Stimulated activated memory B cell treated with anti-CD40 and anti-IgM and Interleukin-4, amounts not matched to agents 10 μg/mL and 1 μg/mL and 100 μg/mL, for 72 hours (primary cell): Measurements from ENCODE around the gene ATP9B.
"Not testable (repeated sequence)": the region's sequence is repeated elsewhere in the genome, so short reads cannot be mapped to it uniquely, and the experiment has no call there.

Experiments
- ATAC-seq: fragments of 150-1000 bp; cut with Tn5 transposase; 2 replicates; pipeline ENCODE4 v1.10.0; 2021
- H3K27ac Mint-ChIP-seq: one replicate; pipeline ENCODE4 v1.8.0; 2022; ENCODE audit warnings: mild to moderate bottlenecking, mixed read lengths
- H3K27me3 Mint-ChIP-seq: one replicate; pipeline ENCODE4 v1.8.0; 2022; ENCODE audit warnings: mixed read lengths
- H3K36me3 Mint-ChIP-seq: one replicate; pipeline ENCODE4 v1.8.0; 2022; ENCODE audit warnings: mixed read lengths
- H3K4me1 Mint-ChIP-seq: one replicate; pipeline ENCODE4 v1.8.0; 2022; ENCODE audit warnings: mixed read lengths
- H3K4me3 Mint-ChIP-seq: one replicate; pipeline ENCODE4 v1.8.0; 2022; ENCODE audit warnings: mild to moderate bottlenecking, moderate library complexity, mixed read lengths
- H3K9me3 Mint-ChIP-seq: one replicate; pipeline ENCODE4 v1.8.0; 2022; ENCODE audit warnings: mixed read lengths

Gene ATP9B

GRCh38 chr18:79151191-79151590 is 82.0 kb downstream of the ATP9B start:
- H3K27ac Mint-ChIP-seq = no peak overlapping the region
- H3K27me3 Mint-ChIP-seq = no peaks in the 10 kb centered on the region
- no peak for ATAC-seq
- no peaks in the 10 kb centered on the region for H3K9me3 Mint-ChIP-seq
- peaks cover 40% of the 10 kb centered on the region for H3K36me3 Mint-ChIP-seq
- no peak overlapping the region for H3K4me3 Mint-ChIP-seq
- peaks cover 3% of the 10 kb centered on the region for H3K4me1 Mint-ChIP-seq

- Mint-ChIP-seq H3K4me1 (peaks cover 22% of the 10 kb centered on the region), H3K27me3 (no peaks in the 10 kb centered on the region), H3K27ac (peak overlapping the region; percentile 86), H3K9me3 (no peaks in the 10 kb centered on the region), H3K4me3 (no peak overlapping the region), H3K36me3 (peaks cover 53% of the 10 kb centered on the region)
- ATAC-seq = no peak
Observed at GRCh38 chr18:79156327-79156726, 87.1 kb downstream of the ATP9B start.

GRCh38 chr18:79164706-79165105 is 95.5 kb downstream of the ATP9B start:
- Mint-ChIP-seq H3K4me3 (no peak overlapping the region), H3K9me3 (no peaks in the 10 kb centered on the region), H3K4me1 (no peaks in the 10 kb centered on the region), H3K36me3 (peaks cover 46% of the 10 kb centered on the region), H3K27ac (no peak overlapping the region), H3K27me3 (no peaks in the 10 kb centered on the region)
- no peak for ATAC-seq

GRCh38 chr18:79166702-79167101 is 97.5 kb downstream of the ATP9B start:
- ATAC-seq = no peak

GRCh38 chr18:79167526-79168190 is 98.5 kb downstream of the ATP9B start:
- Mint-ChIP-seq H3K36me3 (peaks cover 42% of the 10 kb centered on the region), H3K27ac (no peak overlapping the region), H3K9me3 (no peaks in the 10 kb centered on the region), H3K4me3 (no peak overlapping the region), H3K27me3 (no peaks in the 10 kb centered on the region), H3K4me1 (no peaks in the 10 kb centered on the region)
- ATAC-seq = no peak

More at GRCh38 chr18:79166702-79167101, 97.5 kb downstream of the ATP9B start:
- H3K36me3 Mint-ChIP-seq = peaks cover 42% of the 10 kb centered on the region
- H3K4me3 Mint-ChIP-seq = no peak overlapping the region
- no peaks in the 10 kb centered on the region for H3K9me3 Mint-ChIP-seq
- H3K27me3 Mint-ChIP-seq = no peaks in the 10 kb centered on the region
- no peaks in the 10 kb centered on the region for H3K4me1 Mint-ChIP-seq
- H3K27ac Mint-ChIP-seq = no peak overlapping the region

- Mint-ChIP-seq H3K27ac (no peak overlapping the region), H3K9me3 (no peaks in the 10 kb centered on the region), H3K4me3 (no peak overlapping the region), H3K4me1 (peaks cover 7% of the 10 kb centered on the region), H3K27me3 (no peaks in the 10 kb centered on the region), H3K36me3 (peaks cover 51% of the 10 kb centered on the region)
- ATAC-seq = no peak
Observed at GRCh38 chr18:79169958-79170555, 100.9 kb downstream of the ATP9B start.

- not testable (repeated sequence) for H3K4me3 Mint-ChIP-seq, ATAC-seq, H3K27me3 Mint-ChIP-seq, H3K9me3 Mint-ChIP-seq, H3K4me1 Mint-ChIP-seq, H3K27ac Mint-ChIP-seq
- peaks cover 38% of the 10 kb centered on the region for H3K36me3 Mint-ChIP-seq
Observed at GRCh38 chr18:79172331-79172730, 103.1 kb downstream of the ATP9B start.

GRCh38 chr18:79173742-79174141 is 104.5 kb downstream of the ATP9B start:
- H3K9me3 Mint-ChIP-seq = no peaks in the 10 kb centered on the region
- ATAC-seq = no peak
- peaks cover 7% of the 10 kb centered on the region for H3K4me1 Mint-ChIP-seq
- no peaks in the 10 kb centered on the region for H3K27me3 Mint-ChIP-seq
- peaks cover 42% of the 10 kb centered on the region for H3K36me3 Mint-ChIP-seq
- peak overlapping the region; percentile 8 for H3K4me3 Mint-ChIP-seq
- H3K27ac Mint-ChIP-seq = peak overlapping the region; percentile 58

- no peak for ATAC-seq
- H3K27ac Mint-ChIP-seq = no peak overlapping the region
- H3K4me3 Mint-ChIP-seq = no peak overlapping the region
- H3K9me3 Mint-ChIP-seq = no peaks in the 10 kb centered on the region
- no peaks in the 10 kb centered on the region for H3K27me3 Mint-ChIP-seq
- H3K36me3 Mint-ChIP-seq = peaks cover 67% of the 10 kb centered on the region
- H3K4me1 Mint-ChIP-seq = peaks cover 16% of the 10 kb centered on the region
Observed at GRCh38 chr18:79178113-79178531, 108.9 kb downstream of the ATP9B start.

- H3K27ac Mint-ChIP-seq = no peak overlapping the region
- peaks cover 62% of the 10 kb centered on the region for H3K36me3 Mint-ChIP-seq
- H3K27me3 Mint-ChIP-seq = no peaks in the 10 kb centered on the region
- H3K9me3 Mint-ChIP-seq = no peaks in the 10 kb centered on the region
- peaks cover 15% of the 10 kb centered on the region for H3K4me1 Mint-ChIP-seq
- ATAC-seq = no peak
- H3K4me3 Mint-ChIP-seq = no peak overlapping the region
Observed at GRCh38 chr18:79182047-79182713, 113.0 kb downstream of the ATP9B start.

GRCh38 chr18:79185648-79186047 is 116.5 kb downstream of the ATP9B start:
- H3K4me3 Mint-ChIP-seq = no peak overlapping the region
- no peaks in the 10 kb centered on the region for H3K9me3 Mint-ChIP-seq
- ATAC-seq = no peak
- H3K27ac Mint-ChIP-seq = no peak overlapping the region
- peaks cover 15% of the 10 kb centered on the region for H3K4me1 Mint-ChIP-seq
- H3K36me3 Mint-ChIP-seq = peaks cover 38% of the 10 kb centered on the region
- no peaks in the 10 kb centered on the region for H3K27me3 Mint-ChIP-seq

GRCh38 chr18:79186649-79187048 is 117.5 kb downstream of the ATP9B start:
- no peak overlapping the region for H3K4me3 Mint-ChIP-seq
- peaks cover 15% of the 10 kb centered on the region for H3K4me1 Mint-ChIP-seq
- no peak overlapping the region for H3K27ac Mint-ChIP-seq
- no peak for ATAC-seq
- peaks cover 36% of the 10 kb centered on the region for H3K36me3 Mint-ChIP-seq
- no peaks in the 10 kb centered on the region for H3K9me3 Mint-ChIP-seq
- H3K27me3 Mint-ChIP-seq = no peaks in the 10 kb centered on the region

- Mint-ChIP-seq H3K9me3 (no peaks in the 10 kb centered on the region), H3K27me3 (no peaks in the 10 kb centered on the region), H3K4me3 (no peak overlapping the region), H3K36me3 (peaks cover 30% of the 10 kb centered on the region), H3K27ac (no peak overlapping the region), H3K4me1 (peaks cover 6% of the 10 kb centered on the region)
- no peak for ATAC-seq
Observed at GRCh38 chr18:79187532-79188277, 118.5 kb downstream of the ATP9B start.

GRCh38 chr18:79191418-79191817 is 122.2 kb downstream of the ATP9B start:
- no peak overlapping the region for H3K27ac Mint-ChIP-seq
- no peaks in the 10 kb centered on the region for H3K27me3 Mint-ChIP-seq
- no peak for ATAC-seq
- peaks cover 20% of the 10 kb centered on the region for H3K36me3 Mint-ChIP-seq
- H3K4me1 Mint-ChIP-seq = no peaks in the 10 kb centered on the region
- no peak overlapping the region for H3K4me3 Mint-ChIP-seq
- H3K9me3 Mint-ChIP-seq = no peaks in the 10 kb centered on the region

- no peaks in the 10 kb centered on the region for H3K27me3 Mint-ChIP-seq
- H3K4me1 Mint-ChIP-seq = no peaks in the 10 kb centered on the region
- H3K9me3 Mint-ChIP-seq = no peaks in the 10 kb centered on the region
- ATAC-seq = no peak
- H3K4me3 Mint-ChIP-seq = no peak overlapping the region
- H3K36me3 Mint-ChIP-seq = peaks cover 20% of the 10 kb centered on the region
- H3K27ac Mint-ChIP-seq = no peak overlapping the region
Observed at GRCh38 chr18:79191956-79192355, 122.8 kb downstream of the ATP9B start.
